Measurements from ENCODE around the gene PPP1R3C.
A peak's percentile ranks its signal among the peaks of the same experiment; 100 is the strongest.

PPP1R3C gene

DNA sequence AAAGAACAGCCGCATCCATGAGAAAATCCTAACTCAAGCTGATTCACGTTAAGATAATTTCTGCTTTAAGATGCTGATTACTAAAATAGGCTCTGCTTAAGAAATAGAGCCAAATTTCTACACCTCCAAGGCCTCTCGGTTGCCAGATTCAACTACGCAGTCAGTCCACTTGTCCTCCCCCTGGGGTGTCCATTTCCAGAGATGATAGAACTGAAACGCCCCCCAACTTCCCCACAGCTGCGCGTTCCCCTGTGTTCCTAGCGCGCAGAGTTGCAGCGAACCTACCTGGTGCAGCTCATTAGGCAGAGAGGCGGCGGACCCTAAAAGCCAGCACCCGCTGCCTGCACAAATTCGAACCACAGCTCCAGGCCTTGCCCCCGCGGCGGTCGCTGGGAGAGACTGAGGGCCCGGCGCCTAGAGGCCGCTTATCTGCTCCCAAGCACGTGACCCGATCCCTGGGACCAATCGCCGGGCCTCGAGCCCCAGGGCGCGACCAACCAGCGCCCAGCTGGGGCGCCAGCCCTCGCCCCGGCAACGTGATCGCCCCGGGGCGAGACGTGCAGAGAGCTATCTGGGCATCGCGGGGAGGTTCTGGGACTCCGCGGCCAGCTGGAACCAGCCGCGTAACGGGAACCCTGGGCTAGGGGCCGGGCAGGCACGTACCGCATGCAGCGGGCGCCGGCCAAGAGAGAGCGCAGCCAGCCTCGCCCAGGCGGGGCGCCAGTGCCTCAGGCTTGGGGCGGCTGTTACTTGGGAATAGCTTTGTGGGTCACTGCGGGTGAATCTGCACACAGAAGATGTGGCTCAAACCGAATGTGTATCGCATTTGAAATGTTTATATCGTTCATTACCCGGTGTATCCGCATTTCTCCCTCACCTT, at the start of gene PPP1R3C:
Gene PPP1R3C (minus strand): TSS at position 401 of the 880 bp plus-strand sequence. CDS start 102 bp downstream, at position 299.
- DNase-seq, result peak; percentile 77

GRCh38 chr10:91681361-91682276, 48.7 kb upstream of the PPP1R3C start:
- DNase-seq, result peak; percentile 17

DNA sequence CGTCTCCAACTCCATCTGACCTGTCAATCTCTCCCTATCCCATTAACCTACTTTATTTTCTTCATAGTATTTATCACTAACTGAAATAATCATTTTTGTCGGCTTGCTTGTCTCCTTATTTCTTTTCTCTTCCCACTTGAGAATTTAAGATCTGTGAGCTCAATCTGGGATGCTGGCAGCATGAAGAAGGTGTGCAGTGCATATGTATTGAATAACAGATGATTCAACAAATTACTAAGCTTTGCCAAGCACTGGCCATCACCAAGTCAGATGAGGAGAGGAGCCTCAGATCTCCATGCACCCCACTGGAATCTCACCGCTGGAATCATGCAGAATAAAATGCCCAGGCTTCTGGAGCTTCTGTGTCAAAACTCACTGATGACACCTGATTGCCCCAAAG, 47.6 kb upstream of the PPP1R3C start:
- no peak for DNase-seq

GRCh38 chr10:91679296-91679695, 46.4 kb upstream of the PPP1R3C start:
- no peak for DNase-seq

DNA sequence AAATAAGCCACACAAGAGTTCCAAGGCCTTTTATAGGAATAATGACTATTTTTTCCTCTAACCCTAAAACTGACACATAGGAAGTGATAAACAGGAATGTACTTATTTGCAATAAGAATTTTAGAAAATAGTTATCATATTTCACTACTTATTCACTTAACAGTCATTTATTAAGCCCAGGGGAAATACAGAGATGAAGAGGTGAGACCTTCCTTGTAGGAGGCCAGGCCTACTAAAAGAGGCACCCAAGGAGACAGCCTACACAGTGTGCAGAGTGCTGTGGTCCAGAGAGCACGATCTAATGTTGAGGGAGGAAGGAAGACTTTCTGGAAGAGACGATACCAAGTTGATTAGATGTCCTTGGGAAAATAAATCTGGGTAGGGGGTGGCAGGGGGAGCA, 45.0 kb upstream of the PPP1R3C start:
- DNase-seq, result no peak

DNA sequence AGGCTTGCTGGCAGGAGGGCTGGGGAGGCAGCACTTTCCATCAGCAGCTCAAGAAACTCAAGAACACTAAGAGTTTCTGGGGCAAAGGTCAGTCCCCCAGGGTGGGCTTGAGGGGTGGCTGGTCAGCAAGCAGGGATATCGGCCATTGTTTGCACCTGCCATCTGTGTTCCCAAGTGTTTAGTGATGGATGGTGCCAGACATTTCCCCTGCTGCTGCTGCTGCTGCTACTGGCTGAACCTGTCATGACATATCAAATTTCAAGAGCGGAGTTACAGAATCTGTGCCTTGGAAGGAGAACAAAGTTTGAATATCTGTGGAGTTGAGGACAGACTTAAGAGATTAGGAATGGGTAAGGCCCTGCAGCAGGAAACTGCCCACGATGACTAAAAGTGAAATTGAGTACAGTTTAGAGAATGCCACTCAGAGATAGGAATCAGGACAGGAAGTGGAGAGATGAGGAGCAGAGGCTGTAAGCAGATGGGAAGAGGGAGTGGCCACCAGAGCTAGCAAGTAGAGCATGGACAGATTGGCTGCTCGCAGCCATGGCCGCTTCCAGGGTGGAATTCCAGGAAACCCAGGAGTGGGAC, 39.2 kb upstream of the PPP1R3C start:
- DNase-seq, result peak; percentile 3

GRCh38 chr10:91668913-91669312, 36.0 kb upstream of the PPP1R3C start:
- no peak for DNase-seq

GRCh38 chr10:91665842-91666241, 33.0 kb upstream of the PPP1R3C start:
- DNase-seq, result no peak

DNA sequence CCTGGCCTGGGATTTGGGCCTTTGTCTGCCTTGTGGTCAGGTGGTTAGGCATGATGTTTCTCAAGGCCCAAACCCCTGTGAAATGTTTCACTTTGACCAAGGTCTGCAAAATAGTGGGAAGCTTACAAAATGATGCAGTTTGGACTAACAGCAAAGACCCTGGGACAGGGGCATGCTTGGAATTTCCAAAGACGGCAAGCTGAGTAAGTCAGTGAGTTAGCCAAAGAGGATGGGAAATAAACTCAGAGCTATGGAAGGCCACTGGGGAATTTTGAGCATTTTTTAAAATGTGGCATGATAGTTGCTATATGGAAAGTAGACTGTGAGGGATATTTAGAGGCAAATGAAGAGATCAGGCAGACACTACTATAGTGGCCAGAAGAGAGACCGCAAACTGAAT, 31.6 kb upstream of the PPP1R3C start:
- no peak for DNase-seq

DNA sequence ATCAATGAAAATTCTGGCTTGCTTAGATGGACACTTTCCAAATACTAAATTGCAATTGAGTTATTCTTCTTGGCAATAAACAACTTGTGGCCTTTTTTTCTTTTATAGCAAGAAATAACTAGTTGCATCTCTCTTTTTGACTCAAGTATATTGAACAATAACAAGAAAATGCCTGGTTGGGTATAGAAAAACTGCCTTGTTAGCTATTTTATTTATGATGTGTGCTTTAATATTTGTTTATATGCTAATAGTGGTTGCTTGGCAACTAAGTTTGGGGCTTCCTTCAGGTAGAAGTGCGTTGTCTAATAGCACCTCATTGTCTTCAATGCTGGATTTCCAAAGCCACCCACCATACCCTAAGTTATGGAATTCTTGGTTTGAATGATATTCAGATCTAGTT, 30.1 kb upstream of the PPP1R3C start:
- no peak for DNase-seq

- DNase-seq, result no peak
Measured at GRCh38 chr10:91653219-91653870, 20.5 kb upstream of the PPP1R3C start.

- no peak for DNase-seq
Measured at GRCh38 chr10:91652364-91652763, 19.5 kb upstream of the PPP1R3C start.

DNA sequence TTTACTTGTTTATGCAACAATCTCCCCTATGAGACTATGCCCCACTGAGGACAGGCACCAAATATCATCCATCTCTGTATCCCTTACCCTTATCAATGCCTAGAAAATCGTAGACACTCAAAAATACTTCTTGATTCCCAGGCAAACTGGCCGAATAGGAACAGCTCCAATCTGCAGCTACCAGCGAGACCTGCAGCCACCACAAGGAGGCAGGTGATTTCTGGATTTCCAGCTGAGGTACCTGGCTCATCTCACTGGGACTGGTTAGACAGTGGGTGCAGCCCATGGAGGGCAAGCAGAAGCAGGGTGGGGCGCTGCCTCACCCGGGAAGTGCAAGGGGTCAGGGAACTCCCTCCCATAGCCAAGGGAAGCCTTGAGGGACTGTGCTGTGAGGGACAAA, 10.8 kb upstream of the PPP1R3C start:
- peak; percentile 4 for DNase-seq

- DNase-seq, result no peak
Measured at GRCh38 chr10:91642831-91643692, 10.2 kb upstream of the PPP1R3C start.

GRCh38 chr10:91636892-91637291, 4.0 kb upstream of the PPP1R3C start:
- DNase-seq, result no peak

- DNase-seq, result peak; percentile 60
Measured at GRCh38 chr10:91635401-91636400, 2.8 kb upstream of the PPP1R3C start.

DNA sequence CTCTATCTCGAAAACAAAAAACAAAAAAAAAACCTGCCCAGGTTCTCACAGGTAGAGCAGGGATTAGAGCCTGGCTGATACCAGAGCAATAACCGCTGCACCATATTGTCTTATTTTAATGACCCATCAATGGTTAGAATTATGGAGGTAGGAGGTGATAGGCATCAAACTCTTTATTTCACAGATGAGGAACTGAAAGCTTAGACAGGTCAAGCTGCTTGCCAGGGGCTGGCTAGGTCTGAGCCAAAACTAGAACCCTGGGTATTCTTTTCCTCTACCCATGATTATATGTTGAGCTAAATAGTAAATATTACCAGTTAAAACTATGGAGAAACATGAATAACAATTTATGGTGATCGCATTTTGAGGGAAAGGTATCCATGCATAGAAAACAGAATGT, 2.0 kb upstream of the PPP1R3C start:
- no peak for DNase-seq

DNA sequence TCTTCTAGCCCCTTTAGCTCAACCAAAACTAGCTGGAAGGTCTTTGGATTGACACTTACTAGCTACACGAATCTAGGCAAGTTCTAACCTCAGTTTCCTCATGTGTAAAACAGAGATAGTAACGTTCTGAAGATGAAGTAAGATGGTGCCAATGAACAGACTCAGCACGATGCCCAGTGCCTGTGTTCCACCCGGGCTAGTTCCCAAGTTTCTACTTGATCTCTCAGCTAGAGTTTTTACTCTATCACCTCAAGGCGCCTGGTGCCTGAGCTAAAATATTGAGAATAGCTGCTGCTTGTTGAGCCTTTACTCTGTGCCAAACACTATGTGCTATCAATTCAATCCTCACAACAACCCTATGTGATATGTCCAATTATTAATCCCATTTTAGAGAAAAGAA, 1.4 kb upstream of the PPP1R3C start:
- DNase-seq, result no peak

- DNase-seq, result no peak
Measured at GRCh38 chr10:91630625-91631024, 2.2 kb downstream of the PPP1R3C start.

Measured in stimulated activated CD4-positive, alpha-beta T cell treated with anti-CD3 and anti-CD28 coated beads, Interleukin-15, amount 100 ng/mL, for 24 hours (primary cell).